Stimulated activated naive CD8-positive, alpha-beta T cell treated with anti-CD3 and anti-CD28 coated beads, Interleukin-15, Interleukin-2, amounts not matched to agents 100 U/mL and 50 U/mL, for 24 hours (primary cell): Measurements from ENCODE around the gene CFL1.
A peak's percentile ranks its signal among the peaks of the same experiment; 100 is the strongest.
"Not testable (repeated sequence)": the region's sequence is repeated elsewhere in the genome, so short reads cannot be mapped to it uniquely, and the experiment has no call there.

Source experiments
- ATAC-seq: fragments of 150-1000 bp; cut with Tn5 transposase; one replicate; pipeline ENCODE4 v1.10.0; 2021
- DNase-seq: peaks from one replicate; pipeline ENCODE4 v3.0.0; 2021

The CFL1 gene

GRCh38 chr11:65832231-65832630 is 25.7 kb downstream of the CFL1 start:
- DNase-seq, ATAC-seq: not testable (repeated sequence)

GRCh38 chr11:65829459-65829858 is 28.5 kb downstream of the CFL1 start:
- no peak for DNase-seq
- no peak for ATAC-seq

- DNase-seq (no peak), ATAC-seq (no peak)
Observed at GRCh38 chr11:65826984-65827735, 30.8 kb downstream of the CFL1 start.

- no peak for ATAC-seq
- DNase-seq: no peak
Observed at GRCh38 chr11:65822776-65823528, 35.0 kb downstream of the CFL1 start.

- no peak for ATAC-seq
- no peak for DNase-seq
Observed at GRCh38 chr11:65821107-65821506, 36.9 kb downstream of the CFL1 start.

GRCh38 chr11:65817835-65818680 is 39.9 kb downstream of the CFL1 start:
- peak; percentile 91 for ATAC-seq
- peak; percentile 100 for DNase-seq

GRCh38 chr11:65817312-65817834 is 40.6 kb downstream of the CFL1 start:
- ATAC-seq (no peak), DNase-seq (no peak)

GRCh38 chr11:65816696-65817095 is 41.3 kb downstream of the CFL1 start:
- ATAC-seq (no peak), DNase-seq (no peak)

- no peak for DNase-seq
Observed at GRCh38 chr11:65814986-65815565, 42.9 kb downstream of the CFL1 start.

GRCh38 chr11:65814131-65814985 is 43.6 kb downstream of the CFL1 start:
- DNase-seq: no peak
- no peak for ATAC-seq

More at GRCh38 chr11:65814986-65815565, 42.9 kb downstream of the CFL1 start:
- no peak for ATAC-seq

GRCh38 chr11:65811764-65812475 is 46.1 kb downstream of the CFL1 start:
- ATAC-seq: no peak
- DNase-seq: no peak

- ATAC-seq (no peak), DNase-seq (no peak)
Observed at GRCh38 chr11:65810046-65810868, 47.7 kb downstream of the CFL1 start.

GRCh38 chr11:65809496-65809895 is 48.5 kb downstream of the CFL1 start:
- ATAC-seq (no peak), DNase-seq (no peak)

GRCh38 chr11:65808744-65809341 is 49.1 kb downstream of the CFL1 start:
- ATAC-seq (no peak), DNase-seq (no peak)

- ATAC-seq (no peak), DNase-seq (no peak)
Observed at GRCh38 chr11:65806979-65807378, 51.0 kb downstream of the CFL1 start.
